Measurements from ENCODE around the gene GABBR2. TPM values are rescaled to one million over a fixed set of nuclear protein-coding genes. Genes with fewer than 3 reads are reported as not detected.

The GABBR2 gene
- total RNA-seq, 4 donors from 2014 or later, result 0.17 to 0.26 TPM; not detected in 2

GRCh38 chr9:98429613-98430012, 279.1 kb downstream of the GABBR2 start:
- H3K27me3 ChIP-seq, result no peaks in the 10 kb centered on the region
- intact Hi-C loops (cut with DNase I), result no loop called here
- H3K27ac ChIP-seq (replicated peaks in 1 of 4), result no peak overlapping the region
- no peak for DNase-seq (ENCODE audit: extremely low spot score)
- no peaks in the 10 kb centered on the region for H3K36me3 ChIP-seq
- TF ChIP-seq EP300 (IDR thresholded peaks at IDR 0.05) (no peak), POLR2A (IDR thresholded peaks at IDR 0.05; ENCODE audit: low read depth) (no peak), POLR2AphosphoS5 (IDR thresholded peaks at IDR 0.05) (no peak)
- TF ChIP-seq, protein P1, sequence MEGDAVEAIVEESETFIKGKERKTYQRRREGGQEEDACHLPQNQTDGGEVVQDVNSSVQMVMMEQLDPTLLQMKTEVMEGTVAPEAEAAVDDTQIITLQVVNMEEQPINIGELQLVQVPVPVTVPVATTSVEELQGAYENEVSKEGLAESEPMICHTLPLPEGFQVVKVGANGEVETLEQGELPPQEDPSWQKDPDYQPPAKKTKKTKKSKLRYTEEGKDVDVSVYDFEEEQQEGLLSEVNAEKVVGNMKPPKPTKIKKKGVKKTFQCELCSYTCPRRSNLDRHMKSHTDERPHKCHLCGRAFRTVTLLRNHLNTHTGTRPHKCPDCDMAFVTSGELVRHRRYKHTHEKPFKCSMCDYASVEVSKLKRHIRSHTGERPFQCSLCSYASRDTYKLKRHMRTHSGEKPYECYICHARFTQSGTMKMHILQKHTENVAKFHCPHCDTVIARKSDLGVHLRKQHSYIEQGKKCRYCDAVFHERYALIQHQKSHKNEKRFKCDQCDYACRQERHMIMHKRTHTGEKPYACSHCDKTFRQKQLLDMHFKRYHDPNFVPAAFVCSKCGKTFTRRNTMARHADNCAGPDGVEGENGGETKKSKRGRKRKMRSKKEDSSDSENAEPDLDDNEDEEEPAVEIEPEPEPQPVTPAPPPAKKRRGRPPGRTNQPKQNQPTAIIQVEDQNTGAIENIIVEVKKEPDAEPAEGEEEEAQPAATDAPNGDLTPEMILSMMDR (IDR thresholded peaks at IDR 0.05), result no peak
- H3K4me1 ChIP-seq, result peaks cover 0 to 8% (median 3%) of the 10 kb centered on the region in 4 donors
- 71% methylated on average over 1 of the region's 1 CpG for WGBS
- H3K9me3 ChIP-seq, result no peaks in the 10 kb centered on the region
- no peak overlapping the region for H3K4me3 ChIP-seq

DNA sequence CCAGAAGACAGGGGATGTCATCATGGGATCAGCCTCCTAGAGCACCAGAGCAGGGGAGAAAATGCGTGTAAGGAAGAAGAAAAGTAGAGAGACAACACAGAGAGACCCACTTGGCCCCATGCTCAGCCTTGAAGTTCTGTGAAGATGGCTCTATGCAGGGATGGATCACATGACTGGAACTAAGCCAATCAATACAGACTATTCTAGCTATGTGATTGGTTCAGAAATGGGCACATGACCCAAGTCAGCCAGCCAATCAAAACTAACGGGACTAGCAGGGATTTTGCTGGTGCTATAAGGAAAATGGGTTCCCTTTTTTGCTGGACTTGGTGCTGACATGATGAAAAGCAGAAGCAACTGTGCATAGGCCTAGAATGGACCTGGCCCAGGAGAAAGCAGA, 280.3 kb downstream of the GABBR2 start:
- 93% methylated on average over 2 of the region's 2 CpGs for WGBS
- H3K4me1 ChIP-seq, result peaks cover 0 to 8% (median 3%) of the 10 kb centered on the region in 4 donors
- no peaks in the 10 kb centered on the region for H3K9me3 ChIP-seq
- no peak for DNase-seq (ENCODE audit: extremely low spot score)
- TF ChIP-seq EP300 (IDR thresholded peaks at IDR 0.05) (no peak), POLR2AphosphoS5 (IDR thresholded peaks at IDR 0.05) (no peak), POLR2A (IDR thresholded peaks at IDR 0.05; ENCODE audit: low read depth) (no peak)
- TF ChIP-seq, protein P1 (IDR thresholded peaks at IDR 0.05), result no peak
- no peaks in the 10 kb centered on the region for H3K27me3 ChIP-seq
- intact Hi-C loops (cut with DNase I), result no loop called here
- no peak overlapping the region for H3K4me3 ChIP-seq
- H3K36me3 ChIP-seq, result no peaks in the 10 kb centered on the region
- no peak overlapping the region for H3K27ac ChIP-seq (replicated peaks in 1 of 4)

DNA sequence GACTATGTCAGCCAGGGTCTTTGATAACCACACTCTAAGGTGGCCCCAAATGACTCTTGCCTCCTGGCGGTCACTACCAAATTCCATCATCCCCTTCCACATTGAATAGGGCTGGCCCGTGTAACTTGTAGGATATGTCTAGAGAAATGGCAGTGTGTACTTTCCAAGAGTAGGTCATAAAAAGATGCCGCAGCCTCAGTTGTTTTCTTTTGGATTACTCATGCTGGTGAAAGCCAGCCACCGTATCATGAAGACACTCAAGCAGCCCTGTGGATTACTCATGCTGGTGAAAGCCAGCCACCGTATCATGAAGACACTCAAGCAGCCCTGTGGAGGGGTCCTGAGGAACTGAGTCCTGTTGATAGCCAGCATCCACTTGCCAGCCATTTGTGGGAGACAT, 281.2 kb downstream of the GABBR2 start:
- no peak overlapping the region for H3K27ac ChIP-seq (replicated peaks in 1 of 4)
- intact Hi-C loops (cut with DNase I), result no loop called here
- TF ChIP-seq, protein P1 (IDR thresholded peaks at IDR 0.05), result no peak
- TF ChIP-seq POLR2AphosphoS5 (IDR thresholded peaks at IDR 0.05) (no peak), POLR2A (IDR thresholded peaks at IDR 0.05; ENCODE audit: low read depth) (no peak), EP300 (IDR thresholded peaks at IDR 0.05) (no peak)
- no peak overlapping the region for H3K4me3 ChIP-seq
- DNase-seq (ENCODE audit: extremely low spot score), result no peak
- no peaks in the 10 kb centered on the region for H3K36me3 ChIP-seq
- no peaks in the 10 kb centered on the region for H3K27me3 ChIP-seq
- 88% methylated on average over 3 of the region's 5 CpGs for WGBS
- no peaks in the 10 kb centered on the region for H3K9me3 ChIP-seq
- H3K4me1 ChIP-seq, result peaks cover 0 to 8% (median 3%) of the 10 kb centered on the region in 4 donors

DNA sequence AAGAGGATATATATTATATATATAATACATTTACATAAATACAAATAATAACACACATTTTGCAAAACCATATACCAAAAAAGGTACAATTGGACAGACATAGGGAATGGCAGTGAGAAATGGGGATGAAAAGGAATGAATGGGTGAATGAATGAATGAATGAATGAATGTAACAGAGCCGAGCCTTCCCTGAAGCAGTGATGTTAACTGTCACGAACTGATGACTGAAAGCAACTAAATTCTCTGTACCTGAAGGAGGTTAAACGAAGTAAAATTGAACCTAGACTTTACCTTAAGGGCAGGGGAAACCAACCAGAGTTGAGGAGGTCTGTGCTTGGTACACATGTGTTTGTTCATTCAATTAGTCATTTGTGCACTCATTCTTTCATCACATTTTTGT, 283.7 kb downstream of the GABBR2 start:
- no peaks in the 10 kb centered on the region for H3K36me3 ChIP-seq
- DNase-seq (ENCODE audit: extremely low spot score), result no peak
- no peak for TF ChIP-seq EP300 (IDR thresholded peaks at IDR 0.05)
- no peak for TF ChIP-seq POLR2A (IDR thresholded peaks at IDR 0.05; ENCODE audit: low read depth)
- TF ChIP-seq, protein P1 (IDR thresholded peaks at IDR 0.05), result no peak
- no peak for TF ChIP-seq POLR2AphosphoS5 (IDR thresholded peaks at IDR 0.05)
- H3K27ac ChIP-seq (replicated peaks in 1 of 4), result no peak overlapping the region
- no peaks in the 10 kb centered on the region for H3K4me1 ChIP-seq
- 84% methylated on average over 3 of the region's 3 CpGs for WGBS
- no peaks in the 10 kb centered on the region for H3K9me3 ChIP-seq
- intact Hi-C loops (cut with DNase I), result no loop called here
- H3K4me3 ChIP-seq, result no peak overlapping the region
- H3K27me3 ChIP-seq, result no peaks in the 10 kb centered on the region

- no peak for DNase-seq (ENCODE audit: extremely low spot score)
- 78% methylated on average over 5 of the region's 5 CpGs for WGBS
- Histone ChIP-seq H3K36me3 (no peaks in the 10 kb centered on the region), H3K27ac (replicated peaks in 1 of 4) (no peak overlapping the region), H3K27me3 (peaks cover 0 to 13% (median 0%) of the 10 kb centered on the region in 4 donors), H3K9me3 (no peaks in the 10 kb centered on the region), H3K4me3 (no peak overlapping the region), H3K4me1 (no peaks in the 10 kb centered on the region)
- TF ChIP-seq POLR2AphosphoS5 (IDR thresholded peaks at IDR 0.05), result no peak
- no peak for TF ChIP-seq POLR2A (IDR thresholded peaks at IDR 0.05; ENCODE audit: low read depth)
- TF ChIP-seq, protein P1 (IDR thresholded peaks at IDR 0.05), result no peak
- intact Hi-C loops (cut with DNase I), result no loop called here
Measured at GRCh38 chr9:98419260-98419603, 289.5 kb downstream of the GABBR2 start.
